Inferior parietal cortex (tissue), 1 donor: Measurements from ENCODE around the gene IDH3A.

Experiments
- DNase-seq: peaks from one replicate; pipeline ENCODE4 v3.0.0-alpha.2; 2016; ENCODE audit errors: extremely low spot score

The IDH3A gene

DNA sequence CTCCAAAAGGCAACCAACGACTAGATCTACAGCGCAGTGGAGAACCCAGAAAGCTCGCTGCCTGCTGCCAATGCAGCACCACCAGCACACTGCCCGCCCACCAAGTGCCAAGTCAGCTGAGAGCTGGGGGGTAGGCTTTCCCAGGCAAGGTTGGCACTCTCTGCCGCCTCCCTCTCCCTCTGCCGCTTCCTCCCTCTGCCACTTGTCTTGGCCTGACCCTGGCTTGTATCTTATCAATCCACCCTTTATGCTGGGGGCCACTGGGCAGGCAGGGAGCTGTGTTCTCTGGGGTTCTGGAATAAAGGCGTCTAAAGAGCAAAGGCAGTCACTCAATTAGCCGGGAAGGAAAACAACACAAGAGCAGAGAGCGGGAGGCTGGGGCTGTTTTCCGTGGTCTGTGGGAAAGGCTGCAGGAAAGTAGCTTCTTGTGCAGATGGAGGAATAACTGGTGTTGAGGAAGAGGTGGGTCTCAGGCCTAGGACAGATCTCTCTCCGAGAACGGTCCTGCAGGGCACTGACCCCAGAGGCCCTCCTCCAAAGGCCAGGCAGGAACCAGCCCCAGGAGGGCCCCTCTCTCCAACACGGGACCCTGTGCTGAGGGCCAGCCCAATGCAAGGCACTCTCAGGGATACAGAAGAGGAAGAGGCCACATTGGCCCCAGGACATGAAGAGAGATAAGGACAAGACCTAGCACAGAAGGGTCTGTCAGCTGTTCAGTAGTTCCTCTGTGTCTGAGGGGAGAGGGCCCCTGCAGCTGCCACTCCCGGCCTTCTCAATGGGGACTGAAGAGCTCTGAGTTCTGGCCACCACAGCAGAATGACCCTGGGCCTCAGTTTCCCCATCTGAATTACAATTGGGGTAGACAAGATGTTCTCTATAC is 54.4 kb downstream of the IDH3A start:
- peak; percentile 39 for DNase-seq

GRCh38 chr15:78204351-78205309 is 55.5 kb downstream of the IDH3A start:
- DNase-seq = peak; percentile 53

DNA sequence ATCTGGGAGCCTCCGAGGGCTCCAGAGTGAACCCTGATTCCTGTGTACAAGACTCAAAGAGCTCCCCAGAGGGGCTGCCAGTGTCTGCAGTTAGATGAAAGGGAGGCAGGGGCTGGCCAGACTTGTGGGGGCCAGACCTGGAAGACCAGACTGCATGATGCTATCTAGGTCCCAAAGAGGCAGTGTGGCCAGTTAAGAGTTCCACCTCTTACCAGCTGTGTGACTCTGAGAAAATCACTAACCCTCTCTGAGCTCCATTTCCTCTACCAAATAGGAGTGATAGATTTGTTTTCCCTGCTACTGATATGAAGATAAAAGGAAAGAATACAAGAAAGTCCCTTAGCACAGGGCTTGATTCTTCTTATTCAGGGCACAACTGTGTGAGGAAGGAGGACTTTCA is 56.2 kb downstream of the IDH3A start:
- no peak for DNase-seq

DNA sequence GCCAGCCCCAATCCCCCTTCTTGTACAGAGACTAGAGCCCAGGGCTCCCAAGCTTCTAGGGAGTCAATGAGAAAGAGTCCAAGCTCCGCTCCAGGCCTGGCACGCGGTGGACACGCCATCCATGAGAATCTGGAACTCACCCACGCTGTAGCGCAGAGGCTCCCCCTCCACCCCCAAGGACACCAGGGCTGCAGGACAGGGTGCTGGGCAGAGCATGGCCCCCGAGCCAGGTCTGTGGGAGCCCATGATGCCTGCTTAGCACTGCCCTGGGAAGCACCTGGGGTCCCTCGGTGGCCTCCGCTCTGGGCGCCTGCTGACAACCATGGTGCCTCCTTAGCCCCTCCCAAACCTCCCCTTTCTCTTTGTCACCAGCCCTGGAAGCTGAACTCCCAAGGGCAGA is 56.7 kb downstream of the IDH3A start:
- DNase-seq = no peak

GRCh38 chr15:78206326-78207109 is 57.4 kb downstream of the IDH3A start:
- DNase-seq = no peak

DNA sequence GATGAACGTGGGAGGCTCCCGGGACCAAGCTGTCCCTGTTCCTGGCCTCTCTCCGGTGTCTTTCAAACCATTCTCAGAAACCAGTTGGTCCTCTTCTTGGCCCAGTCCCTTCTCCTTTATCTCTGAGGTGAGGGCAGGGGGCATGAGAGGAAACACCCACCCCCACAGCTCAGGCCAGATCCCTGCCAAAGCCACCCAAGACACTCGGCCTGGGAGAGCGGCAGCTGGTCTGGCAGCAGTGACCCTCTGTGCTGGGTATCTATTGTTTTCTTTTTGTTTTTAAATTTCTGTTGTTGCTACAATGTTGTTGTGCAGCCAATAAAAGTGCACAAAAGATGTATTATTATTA is 57.9 kb downstream of the IDH3A start:
- DNase-seq = no peak

DNA sequence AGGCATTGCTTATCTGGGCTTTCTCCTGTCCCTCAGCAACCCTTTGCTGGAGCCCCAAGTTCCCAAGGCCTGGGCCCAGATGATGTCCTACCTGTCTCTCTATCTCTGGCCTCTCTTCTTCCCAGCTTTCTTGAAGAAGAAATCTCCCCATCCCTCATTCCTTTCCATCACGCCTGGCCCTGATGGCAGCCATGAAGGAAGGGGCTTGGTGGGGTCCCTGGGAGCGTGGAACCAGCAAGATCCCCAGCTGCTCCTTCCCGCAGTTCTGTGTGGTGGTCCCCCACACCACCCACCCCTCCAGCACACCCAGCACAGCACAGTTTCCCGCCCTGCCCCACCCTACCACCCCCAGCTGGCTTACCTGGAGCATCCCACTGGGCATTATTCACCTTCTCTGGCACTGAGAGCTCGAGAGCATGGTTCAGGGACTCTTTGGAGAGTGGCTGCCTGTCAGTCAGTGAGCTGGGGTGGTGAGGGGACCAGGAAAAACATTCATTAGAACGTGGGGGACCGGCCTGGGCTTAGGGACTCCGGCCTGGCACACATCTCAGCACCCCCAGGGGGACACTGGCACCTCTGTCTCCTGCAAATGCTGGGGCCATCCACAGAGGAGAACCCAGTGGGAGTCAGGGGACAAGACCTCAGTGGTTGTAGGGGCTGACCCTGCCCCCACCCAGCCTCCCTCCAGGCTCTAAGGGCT is 58.6 kb downstream of the IDH3A start:
- no peak for DNase-seq

DNA sequence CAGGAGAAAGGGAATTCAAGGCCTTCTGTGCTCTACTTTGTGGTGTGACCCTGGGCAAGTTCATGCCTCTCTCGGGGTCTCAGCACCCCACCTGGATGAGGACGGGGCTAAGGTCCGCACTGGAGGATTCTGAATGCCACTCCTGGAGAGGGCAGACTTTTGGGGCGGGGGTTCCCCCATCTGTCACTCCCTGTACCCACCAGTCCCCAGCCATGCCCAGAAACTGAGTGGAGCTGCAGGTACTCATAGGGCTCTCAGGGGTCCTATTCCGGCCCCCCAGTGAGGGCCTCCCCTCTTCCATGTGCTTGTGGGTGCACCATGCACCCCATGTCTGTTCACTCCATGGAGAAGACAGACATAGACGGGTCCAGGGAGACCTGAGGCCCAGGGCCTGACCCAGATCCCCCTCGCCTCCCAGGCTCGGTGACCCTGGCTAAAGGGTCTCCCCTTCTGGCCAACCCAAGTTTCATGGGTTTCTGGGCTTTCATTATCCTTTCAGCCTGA is 59.2 kb downstream of the IDH3A start:
- DNase-seq = no peak

DNA sequence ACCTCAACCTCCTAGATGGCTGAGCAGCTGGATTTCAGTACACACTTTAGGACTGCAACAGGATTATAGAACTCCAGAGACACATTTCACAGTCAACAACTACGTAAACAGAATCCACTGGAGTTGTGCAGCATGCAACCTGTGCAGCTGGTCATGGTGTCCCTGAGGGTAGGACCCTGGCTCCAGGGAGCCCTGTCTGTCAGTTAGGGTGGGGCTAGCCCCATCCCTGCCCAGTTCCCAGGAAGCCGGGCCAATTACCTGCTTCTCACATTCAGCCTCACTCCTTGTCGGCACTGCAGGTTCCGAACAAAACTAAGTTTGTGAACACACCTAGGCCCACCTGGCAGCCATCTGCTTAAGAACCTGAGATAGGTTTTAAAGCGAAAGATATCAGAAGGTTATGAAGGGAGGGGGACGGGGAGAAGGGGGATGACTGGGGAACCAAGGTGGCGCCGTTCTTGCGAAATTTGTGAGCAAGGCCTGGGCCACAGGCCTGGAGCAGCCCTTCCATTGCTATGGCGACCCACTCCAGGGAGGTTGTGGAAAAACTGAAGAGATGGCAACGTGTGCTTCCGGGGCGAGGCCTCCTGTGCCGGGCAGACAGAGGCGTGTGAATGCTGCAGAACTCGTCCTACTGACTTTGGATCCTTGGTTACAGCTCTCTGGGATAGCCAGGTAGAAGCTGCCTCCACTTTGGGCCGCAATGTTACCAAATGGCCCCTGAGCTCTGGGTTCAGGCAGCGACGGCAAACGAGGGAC is 59.9 kb downstream of the IDH3A start:
- DNase-seq = no peak

- no peak for DNase-seq
Measured at GRCh38 chr15:78209646-78210348, 60.6 kb downstream of the IDH3A start.

GRCh38 chr15:78210349-78210717 is 61.2 kb downstream of the IDH3A start:
- DNase-seq = peak; percentile 14

DNA sequence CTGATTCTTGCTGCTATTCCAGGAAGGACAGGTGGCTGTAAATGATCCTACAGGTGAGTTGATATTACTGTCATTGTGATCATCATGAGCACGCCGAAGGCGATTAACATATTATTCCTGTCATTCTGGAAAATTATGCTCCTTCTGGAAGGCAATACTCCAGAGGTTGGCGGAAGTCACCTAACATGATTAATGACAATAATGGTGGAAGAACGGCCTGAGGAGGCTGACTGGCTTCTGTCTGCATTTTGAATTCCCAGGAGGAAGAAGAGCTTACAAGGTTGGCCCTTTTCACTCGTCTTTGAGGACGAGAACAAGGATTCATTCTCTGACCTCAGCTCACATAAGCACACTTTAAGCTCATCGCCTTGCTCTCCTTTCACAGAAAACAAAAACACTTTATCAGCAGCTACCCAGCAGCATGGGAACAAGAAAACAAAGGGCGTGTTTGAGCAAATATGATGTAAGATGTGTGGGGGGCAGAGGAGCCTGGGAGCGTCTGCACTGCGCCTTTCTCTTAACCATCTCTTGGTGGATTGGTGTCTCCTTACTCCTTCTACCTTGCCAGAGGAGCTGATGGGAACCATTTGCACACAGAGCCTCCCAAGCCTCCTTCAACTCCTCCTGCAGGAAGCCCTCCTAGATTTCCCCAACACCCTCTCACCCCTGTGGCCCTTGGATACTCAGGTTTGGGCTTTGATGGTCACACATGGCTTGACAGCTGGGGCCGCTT is 62.2 kb downstream of the IDH3A start:
- peak; percentile 48 for DNase-seq

GRCh38 chr15:78212008-78212407 is 62.8 kb downstream of the IDH3A start:
- no peak for DNase-seq

DNA sequence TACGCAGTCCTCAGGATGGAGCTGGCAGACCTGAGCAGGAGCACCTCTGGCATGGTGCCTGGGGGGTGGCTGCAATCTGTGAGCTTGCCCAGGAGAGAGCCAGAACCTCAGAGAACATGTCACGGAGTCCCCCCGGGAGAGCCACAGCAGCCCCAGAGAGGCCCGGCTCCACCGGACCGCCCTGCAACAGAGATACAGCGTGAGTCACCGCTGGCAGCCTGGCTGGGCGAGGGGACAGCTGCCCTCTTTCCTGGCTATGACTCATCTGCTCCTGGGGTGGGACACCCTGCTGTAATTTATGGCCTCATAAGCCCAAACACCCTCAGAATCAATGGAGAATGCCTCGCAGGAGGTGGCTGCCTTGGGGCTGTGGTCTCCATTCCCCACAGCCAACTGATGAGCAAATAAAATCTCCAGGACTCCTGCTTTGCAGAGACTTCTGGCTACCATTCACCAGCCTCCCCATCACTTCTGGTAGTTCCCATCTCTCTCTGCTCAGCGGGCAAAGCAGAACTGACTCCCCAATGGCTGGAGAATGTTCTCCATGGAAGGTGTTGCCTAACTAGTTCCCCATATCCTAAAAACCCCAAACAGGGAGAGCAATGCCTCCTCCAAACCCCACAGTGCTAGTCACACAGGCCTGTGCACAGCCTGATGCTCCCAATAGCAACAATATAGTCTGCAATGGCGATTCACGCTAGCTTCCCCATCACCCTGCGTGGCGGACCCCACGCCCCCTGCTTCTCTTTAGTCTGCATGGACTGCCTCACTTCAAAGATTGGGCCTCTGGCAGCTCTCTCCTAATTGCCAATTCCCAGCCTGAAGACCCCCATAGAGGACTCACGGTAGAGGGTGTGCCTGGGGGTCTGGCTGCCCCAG is 63.6 kb downstream of the IDH3A start:
- DNase-seq = peak; percentile 28

DNA sequence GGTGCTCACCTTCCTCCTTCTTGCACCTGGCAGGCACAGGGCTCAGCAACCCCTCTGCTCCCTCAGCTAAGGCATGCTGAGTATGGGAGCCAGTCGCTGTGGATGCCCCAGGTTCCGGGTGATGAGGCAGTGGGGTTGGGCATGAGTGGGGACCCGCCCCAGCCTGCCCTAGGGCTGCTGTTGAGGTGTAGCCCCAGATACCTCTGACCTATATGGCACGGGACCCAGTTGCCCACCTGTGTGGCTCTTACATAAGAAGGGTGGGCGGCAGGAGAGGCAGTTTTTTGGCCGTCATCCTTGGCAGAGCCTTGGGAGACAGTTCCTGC is 64.2 kb downstream of the IDH3A start:
- DNase-seq = no peak

- DNase-seq = no peak
Measured at GRCh38 chr15:78213956-78214355, 64.8 kb downstream of the IDH3A start.

- DNase-seq = peak; percentile 36
Measured at GRCh38 chr15:78216276-78217104, 67.3 kb downstream of the IDH3A start.
